GM19023 (cell line): ENCODE results near the gene DBNL.

Experiments used
- ATAC-seq: cut with Tn5 transposase; IDR thresholded peaks from one replicate; pipeline ENCODE4 v1.9.1; 2021; ENCODE audit warnings: mild to moderate bottlenecking, moderate library complexity; ENCODE audit not compliant: unreplicated experiment

DBNL gene

DNA sequence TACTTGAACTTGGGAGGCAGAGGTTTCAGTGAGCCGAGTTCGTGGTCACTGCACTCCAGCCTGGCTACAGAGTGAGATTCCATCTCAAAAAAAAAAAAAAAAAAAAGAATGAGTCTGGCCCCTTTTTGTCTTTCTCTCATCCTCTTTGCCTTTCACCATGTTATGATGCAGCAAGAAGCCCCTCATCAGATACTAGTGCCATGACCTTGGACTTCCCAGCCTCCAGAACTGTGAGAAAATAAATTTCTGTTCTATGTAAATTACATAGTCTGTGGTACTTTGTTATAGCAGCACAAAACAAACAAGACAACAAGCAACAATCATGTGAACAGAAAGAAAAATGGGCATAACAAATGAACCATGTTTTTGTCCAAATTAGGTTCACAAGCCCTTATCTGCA lies 2.3 kb upstream of the DBNL start:
- no peak for ATAC-seq

DNA sequence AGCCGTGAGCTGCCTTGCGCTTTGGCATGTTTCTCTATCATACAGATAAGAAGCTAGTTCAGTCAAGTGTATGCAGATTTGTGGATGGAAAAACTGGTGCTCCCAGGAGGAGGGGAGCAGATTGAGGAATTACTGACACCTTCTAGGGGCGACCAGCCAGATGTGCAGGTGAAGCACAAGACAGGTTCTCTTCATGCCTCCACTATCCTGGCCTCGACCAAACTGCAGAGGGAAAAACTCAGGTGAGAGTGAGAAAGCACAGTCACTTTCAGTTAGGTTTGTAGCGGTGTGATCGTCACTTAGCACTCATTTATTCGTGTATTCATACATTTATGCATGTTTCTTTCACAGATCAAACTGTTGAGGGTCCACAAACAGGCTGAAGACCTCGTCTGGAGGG lies 600 bp upstream of the DBNL start:
- ATAC-seq: no peak

DNA sequence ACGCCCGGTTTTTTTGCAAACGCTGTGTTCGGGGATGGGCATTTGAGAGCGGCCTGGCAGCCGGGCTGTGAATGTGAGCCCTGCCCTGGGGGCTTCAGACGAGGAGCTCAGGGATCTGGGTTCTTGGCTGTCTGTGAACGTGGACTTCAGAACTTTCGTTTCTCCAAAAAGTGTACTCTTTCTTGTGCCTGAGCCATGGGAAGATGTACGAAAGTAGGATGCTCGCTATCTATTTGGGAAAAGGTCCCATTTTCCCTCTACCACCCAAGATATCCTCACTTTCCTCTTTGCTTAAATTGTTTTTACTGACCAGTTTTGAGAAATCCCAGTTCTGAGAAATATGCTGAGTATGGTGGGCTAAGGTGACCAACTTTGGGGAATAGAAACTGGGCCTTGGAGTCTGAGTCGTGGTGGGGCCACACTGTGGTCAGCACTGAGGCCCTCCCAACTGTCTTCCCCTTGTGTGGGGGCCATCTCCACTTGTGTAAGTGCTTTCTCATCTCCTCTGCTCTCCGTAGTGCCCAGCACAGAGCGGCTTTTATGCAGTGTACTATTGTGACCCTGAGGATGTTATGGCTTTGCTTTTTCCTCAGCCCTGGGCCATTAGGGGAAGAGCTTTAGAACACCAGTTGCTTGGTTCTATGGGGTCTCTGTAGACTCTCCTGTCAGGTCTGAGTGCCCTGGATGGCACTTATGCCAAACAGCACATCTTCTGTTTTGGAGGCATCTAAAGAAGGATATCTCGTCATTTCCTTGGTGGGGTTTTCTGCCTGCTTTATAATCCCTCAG lies 918 bp downstream of the DBNL start:
- ATAC-seq: peak; percentile 19

DNA sequence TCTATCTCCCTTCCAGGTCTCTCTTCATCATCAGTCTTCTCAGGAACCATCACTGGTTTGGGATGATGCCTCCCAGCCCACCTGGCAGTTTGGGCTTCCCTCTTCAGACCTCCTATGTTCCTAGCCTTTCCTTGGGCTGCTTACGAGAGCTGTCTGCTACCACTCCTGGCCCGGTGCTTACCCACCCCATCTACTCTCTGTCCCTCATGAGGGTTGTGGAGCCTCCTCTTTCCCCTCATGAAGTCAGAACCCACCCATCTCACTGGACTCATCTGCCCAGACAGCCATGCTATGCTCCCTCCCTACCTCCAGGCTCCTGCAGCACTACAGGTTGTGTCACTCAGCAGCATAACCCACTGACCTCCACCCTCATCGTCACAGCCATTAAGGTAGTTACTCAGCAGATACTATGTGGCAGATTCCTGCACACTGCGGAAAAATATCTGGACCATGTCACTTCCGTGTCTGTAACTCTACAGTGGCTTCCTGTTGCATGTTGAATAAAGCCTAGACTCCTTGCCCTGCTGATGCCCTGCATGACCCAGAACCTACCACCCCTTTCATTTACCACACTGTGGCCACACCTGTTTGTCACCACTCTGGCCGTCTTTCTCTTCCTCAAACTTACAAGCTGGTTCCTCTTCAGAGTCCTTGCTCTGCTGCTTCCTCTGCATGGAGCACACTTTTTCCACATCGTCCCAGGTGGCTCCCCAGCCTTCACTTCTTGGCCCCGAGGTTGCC lies 2.0 kb downstream of the DBNL start:
- ATAC-seq: peak; percentile 38

DNA sequence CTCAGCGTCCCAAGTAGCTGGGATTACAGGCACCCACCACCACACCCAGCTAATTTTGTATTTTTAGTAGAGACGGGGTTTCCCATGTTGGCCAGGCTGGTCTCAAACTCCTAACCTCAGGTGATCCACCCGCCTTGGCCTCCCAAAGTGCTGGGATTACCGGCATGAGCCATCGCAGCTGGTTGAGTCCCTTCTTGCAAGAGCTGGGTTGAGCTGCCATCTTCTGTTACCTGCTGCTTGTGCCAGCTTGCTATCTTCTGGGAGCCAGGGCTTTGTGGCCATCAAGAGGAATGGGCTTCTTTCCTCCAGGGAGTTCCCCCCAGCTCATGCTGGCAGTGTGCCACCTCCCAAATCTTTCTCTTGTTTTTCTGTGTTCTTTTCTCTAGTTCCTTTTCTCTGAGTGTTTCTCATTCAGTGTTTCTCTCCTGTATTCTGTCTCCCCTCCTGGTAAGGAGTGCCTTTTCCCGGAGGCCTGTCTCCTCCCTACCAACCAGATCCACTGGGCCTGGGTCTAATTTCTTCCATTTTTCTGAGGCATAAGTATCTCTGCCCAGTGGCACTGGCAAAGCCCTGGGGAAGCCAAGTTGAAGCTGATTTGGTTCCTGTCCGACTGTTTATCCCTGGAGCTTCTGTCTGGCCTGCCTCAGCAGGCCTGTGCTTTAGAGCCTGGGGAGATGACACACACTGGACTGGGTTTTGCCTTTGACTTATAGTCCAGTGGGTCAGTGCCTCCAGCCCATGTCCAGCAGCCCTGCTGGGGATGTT lies 3.7 kb downstream of the DBNL start:
- ATAC-seq: no peak

DNA sequence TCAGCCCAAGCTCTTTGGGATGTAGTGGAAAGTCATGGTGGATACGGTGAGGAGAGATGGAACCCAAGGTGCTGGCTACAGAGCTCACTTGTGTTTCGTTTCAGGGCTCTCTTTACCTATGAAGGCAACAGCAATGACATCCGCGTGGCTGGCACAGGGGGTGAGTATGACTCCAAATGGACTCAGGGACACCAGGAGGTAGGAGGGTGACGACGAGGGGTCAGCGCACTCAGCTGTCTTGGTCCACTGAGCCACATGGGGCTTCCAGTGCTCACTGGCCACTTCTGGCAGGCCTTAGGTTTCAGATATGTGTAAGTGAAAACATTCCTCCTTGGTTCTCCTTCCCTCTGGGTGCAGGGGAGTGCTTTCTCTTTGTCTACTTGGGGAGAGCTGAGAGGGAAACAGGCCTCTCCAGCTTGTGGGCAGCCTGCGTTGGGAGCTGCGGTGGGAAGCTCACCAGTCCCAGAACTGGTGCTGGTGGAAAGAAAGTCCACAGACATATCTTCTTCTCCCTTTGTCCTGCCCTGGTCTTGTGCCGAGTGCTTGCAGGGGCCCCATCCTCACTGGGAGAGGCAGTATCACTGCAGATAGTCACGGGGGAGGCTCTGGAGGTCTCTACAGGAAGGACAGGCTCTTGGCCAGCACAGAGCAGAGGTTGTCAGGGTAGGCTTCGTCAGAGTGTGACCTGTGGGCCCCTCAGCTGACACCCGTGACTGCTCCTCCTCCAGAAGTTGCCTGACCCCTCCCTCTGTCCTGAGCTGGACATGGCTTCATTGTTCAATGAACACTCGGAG lies 5.8 kb downstream of the DBNL start:
- ATAC-seq: no peak

DNA sequence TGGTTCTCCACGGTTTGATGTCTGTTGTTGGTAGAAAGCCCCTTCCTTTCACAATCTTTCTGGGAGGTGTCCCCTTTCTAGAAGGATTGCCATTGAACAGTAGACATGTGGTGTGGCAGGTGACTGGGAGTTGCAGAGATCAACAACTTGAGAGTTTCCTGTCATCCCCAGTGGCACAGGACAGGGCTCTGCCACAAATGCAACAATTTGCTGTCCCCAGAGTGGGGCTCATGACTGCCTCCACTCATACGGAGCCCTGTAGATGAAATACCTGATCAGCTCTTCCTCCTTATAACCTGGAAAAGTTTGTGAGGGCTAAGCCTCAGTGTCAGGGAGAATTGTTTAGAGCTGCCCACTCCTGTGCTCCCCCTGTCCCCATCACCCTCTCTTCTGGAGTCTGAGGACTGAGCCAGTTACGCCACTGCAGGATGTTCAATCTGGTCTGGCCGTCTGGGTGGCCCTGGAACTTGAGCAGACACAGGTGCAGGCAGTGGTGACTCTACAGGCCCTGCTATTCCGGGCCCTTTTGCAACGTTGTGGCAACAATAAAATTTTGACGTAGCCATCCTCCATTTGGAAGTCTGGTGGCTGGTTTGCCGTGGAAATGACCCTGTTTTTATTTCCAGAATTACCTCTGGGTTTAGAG lies 6.5 kb downstream of the DBNL start:
- ATAC-seq: no peak

DNA sequence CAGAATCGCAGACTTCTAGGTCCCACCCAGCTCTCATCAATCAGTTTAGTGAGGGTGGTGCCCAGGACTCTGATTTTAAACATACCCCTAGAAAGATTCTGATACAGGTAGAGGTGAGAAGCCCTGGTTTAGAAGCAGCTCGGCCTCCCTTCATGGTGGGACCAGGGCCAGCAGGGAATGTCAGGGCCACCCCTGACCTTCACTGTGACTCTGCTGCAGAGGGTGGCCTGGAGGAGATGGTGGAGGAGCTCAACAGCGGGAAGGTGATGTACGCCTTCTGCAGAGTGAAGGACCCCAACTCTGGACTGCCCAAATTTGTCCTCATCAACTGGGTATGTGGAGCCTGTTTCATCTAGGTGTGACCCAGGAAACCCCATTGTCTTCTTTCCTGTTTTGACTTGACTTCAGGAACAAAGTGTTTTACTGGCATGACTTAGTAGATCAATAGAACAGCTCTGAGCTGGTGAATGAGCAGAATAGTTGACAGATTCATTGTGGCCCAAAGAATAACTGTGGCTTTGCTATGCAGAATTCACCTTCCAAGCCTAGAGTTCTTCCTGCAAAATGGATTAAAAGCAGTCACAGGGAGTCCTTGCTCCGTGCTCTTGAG lies 7.2 kb downstream of the DBNL start:
- no peak for ATAC-seq

DNA sequence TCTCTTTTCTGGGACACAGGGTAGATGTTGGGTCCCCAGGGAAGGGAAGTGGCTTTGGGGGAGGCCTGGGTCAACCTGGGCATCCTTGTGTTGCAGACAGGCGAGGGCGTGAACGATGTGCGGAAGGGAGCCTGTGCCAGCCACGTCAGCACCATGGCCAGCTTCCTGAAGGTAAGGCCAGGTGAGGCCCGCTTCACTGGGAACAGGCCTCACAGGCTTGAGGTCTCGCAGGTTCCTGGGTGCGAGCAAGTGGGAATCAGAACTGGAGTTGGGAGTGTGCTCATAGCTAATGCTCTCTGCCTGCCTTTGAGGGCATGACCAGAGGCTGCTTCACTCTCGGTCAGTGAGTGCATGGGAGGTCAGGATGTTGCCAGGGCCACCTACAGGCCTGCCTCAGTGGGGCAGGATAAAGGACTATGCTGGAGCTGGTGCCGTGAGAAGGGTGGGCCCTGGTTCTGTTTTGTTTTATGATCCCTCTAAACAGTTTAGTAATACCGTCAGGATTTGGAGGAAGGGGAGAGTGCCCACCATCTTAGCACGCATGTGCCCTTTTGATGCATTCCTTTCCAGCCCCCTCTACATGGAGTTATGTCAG lies 8.4 kb downstream of the DBNL start:
- no peak for ATAC-seq

DNA sequence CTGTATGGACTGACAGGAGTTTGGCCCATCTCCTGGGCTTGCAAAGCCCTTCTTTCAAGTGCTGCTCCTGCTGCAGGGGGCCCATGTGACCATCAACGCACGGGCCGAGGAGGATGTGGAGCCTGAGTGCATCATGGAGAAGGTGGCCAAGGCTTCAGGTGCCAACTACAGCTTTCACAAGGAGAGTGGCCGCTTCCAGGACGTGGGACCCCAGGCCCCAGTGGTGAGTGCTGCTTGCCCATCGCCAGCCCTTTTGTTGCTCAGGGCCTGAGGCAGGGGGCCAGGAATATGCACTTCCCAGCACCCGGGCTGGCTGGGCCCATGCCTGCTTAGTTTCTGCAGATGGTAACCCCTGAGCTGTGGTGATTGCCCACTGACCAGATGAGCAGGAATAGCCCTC lies 12.2 kb downstream of the DBNL start:
- ATAC-seq: no peak

DNA sequence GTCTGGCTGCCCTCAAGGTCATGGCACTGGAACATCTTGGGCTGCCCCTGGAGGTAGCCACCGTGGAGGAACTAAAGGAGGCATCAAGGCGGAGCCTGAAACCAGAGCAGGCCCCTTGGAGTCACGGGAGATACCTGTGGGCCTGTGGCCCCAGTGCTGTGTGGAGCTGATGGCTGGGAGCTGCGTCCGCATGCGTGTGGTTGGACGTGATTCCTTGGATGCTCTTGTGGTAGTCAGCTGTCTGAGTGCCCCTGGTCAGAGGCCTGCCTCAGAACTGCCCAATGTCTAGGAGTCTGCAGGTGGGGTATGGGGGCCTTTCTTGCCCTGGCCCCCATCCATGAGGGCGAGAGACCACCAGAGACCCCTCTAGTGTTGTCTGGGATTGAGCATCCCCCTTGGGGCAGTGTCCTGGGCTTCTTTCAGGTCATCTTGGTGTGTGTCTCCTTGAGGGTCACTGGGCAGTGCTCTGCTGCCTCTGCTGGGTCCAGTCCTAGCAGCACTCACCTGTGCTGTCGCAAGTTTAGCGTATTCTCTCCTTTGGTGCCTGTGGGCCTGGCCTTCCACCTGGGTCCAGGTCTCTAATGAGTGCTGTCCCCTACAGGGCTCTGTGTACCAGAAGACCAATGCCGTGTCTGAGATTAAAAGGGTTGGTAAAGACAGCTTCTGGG lies 12.8 kb downstream of the DBNL start:
- ATAC-seq: no peak

DNA sequence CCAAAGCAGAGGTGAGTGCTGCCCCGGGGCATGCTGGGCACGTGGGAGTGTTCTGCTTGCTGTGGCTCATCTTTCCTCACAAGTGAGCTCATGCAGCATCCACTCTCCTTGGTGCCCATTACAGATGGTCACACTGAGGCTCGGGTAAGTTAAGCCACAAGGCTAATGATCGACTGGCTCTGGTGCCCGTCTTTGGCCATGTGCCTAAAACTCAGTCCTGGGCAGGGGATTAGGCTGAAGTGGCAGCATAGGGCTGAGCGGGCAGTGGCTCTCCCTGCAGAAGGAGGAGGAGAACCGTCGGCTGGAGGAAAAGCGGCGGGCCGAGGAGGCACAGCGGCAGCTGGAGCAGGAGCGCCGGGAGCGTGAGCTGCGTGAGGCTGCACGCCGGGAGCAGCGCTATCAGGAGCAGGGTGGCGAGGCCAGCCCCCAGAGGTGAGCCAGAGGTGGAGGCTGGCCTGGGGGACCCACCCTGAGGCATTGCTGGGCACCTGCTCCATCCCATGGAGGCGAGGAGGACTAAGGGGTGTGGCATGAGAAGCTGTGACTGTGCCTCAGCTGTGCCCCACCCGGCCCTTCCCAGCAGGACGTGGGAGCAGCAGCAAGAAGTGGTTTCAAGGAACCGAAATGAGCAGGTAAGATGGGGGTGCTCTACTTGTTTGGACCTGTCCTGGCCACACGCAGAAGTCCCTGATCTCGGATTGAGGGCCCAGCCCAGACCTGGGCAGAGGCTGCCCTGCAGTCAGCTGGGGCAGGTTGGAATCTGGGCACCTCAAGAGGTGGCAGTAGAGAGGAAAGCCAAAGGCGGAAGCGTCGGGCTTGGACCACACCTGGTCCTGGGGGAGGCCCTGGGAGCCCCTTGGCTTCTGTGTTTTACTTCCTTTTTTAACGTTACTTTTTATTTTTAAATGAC lies 13.6 kb downstream of the DBNL start:
- no peak for ATAC-seq

DNA sequence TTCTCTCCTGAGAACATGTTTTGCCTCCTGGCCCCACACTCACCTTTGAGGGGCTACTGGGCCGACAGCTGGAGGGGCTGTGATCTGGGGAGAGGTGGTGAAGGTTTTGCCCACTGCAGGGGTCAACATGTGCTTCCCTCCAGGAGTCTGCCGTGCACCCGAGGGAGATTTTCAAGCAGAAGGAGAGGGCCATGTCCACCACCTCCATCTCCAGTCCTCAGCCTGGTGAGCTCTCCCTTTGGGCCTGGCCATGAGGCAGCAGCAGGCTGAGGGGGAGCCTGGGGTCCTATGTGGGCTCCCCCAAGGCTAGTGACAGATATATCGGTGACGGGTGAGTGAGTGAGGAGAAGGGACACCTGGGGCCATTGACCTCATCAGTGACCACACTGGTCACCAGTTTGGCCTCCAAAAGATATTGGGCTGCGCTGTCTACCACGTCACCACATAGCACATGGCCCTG lies 14.3 kb downstream of the DBNL start:
- ATAC-seq: no peak

DNA sequence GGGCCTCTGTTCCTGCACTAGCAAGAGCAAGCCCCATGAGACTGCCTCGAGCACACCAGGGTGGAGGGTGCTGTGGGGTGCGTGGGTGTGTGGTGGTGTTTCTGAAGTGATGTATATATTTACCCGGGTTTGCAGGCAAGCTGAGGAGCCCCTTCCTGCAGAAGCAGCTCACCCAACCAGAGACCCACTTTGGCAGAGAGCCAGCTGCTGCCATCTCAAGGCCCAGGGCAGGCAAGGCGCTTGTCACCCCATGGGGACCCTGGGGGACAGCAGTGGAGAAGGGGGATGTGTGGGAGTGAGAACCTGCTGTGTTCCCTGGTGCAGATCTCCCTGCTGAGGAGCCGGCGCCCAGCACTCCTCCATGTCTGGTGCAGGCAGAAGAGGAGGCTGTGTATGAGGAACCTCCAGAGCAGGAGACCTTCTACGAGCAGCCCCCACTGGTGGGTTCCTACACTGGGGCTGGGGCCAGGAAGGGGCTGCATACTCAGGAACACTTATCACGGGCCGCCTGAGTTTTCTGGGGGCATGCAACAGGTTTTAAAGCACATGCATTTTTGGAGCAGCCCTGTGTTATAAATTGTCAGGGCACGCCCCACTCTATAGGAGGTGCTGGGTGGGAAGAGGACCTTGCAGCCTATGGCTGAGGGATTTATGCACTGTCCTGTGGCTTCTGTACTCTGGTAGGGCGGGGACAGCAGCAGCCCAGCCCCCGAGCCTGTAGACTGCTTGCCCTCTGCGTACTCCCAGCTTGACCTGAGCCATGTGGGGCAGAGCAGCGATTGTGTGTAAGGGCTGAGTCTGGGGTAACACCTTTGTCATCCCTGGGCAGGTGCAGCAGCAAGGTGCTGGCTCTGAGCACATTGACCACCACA lies 15.0 kb downstream of the DBNL start:
- ATAC-seq: no peak

DNA sequence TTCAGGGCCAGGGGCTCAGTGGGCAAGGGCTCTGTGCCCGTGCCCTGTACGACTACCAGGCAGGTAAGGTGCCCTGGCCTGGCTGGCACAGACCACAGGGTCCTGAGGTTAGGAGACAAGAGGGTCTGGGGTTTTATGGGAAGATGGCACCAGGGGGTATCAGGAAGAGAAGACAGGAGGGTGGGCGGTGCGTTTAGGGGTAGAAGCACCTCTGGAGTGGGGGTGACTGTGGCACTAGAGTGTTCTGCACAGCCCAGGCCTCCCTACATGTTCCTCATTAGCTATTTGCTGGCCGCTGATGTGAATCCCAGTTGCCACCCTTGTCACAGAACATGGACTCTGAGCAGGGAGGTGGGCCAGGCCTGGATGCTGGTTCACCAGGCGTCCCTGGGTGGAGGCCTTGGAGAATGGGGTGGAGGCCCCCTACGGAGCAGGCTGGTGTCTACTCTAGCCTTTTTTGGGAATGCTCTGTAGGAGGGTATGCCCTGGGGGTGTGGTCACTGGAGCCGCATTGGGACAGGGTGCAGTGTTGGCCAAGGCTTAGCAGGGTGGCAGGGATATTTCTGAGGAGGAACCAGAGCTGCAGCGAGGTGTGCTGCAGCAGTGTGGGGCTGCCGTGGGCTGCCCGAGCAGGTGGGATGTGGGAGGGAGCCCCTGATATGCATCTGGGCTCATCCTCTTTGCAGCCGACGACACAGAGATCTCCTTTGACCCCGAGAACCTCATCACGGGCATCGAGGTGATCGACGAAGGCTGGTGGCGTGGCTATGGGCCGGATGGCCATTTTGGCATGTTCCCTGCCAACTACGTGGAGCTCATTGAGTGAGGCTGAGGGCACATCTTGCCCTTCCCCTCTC lies 15.8 kb downstream of the DBNL start:
- ATAC-seq: no peak
